HG02973 (cell line): Measurements from ENCODE around the gene ADAMTS13.

ENCODE experiments used
- ATAC-seq: cut with Tn5 transposase; IDR thresholded peaks from one replicate; pipeline ENCODE4 v1.9.1; 2021; ENCODE audit warnings: moderate library complexity; ENCODE audit not compliant: unreplicated experiment

The ADAMTS13 gene

GRCh38 chr9:133488686-133489252 lies 66.6 kb downstream of the ADAMTS13 start:
- no peak for ATAC-seq

- no peak for ATAC-seq
Observed at GRCh38 chr9:133489253-133490190, 67.4 kb downstream of the ADAMTS13 start.

GRCh38 chr9:133490201-133490681 lies 68.1 kb downstream of the ADAMTS13 start:
- ATAC-seq = no peak

DNA sequence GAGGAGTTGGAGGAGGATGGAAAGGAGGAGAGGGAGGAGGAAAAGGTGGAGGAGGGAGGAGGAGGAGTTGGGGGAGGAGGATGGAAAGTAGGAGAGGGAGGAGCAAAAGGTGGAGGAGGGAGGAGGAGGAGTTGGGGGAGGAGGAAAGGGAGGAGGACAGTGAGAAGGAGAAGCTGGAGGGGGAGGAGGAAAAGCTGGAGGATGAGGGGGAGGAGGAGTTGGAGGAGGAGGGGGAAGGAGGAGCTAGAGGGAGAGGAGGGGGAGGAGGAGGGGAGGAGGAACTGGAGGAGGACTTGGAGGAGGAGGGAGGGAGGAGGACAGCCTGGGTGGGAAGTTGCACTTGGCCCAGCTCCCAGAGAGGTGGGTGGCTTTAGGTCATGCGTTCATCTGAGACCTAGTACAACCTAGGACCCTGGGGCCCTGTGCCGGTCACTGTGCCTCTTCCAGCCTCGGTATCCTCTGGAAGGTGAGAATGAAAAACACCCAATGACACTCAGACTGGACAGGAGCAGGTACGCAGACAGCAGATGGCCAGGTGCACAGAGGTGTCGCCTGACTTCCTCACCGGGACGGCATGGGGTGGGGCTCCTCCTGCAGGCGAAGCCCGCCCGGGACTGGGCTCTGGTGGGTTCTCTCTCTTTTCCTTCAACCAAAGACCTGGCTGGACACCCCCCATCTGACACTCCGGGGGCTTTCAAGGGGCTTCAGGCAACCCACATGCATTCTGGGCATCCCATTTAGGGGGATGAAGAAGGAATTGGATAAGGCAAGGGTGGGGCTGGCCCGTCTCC lies 68.9 kb downstream of the ADAMTS13 start:
- ATAC-seq = no peak

- ATAC-seq = no peak
Observed at GRCh38 chr9:133491656-133491925, 69.4 kb downstream of the ADAMTS13 start.

GRCh38 chr9:133492061-133493021 lies 70.2 kb downstream of the ADAMTS13 start:
- no peak for ATAC-seq

DNA sequence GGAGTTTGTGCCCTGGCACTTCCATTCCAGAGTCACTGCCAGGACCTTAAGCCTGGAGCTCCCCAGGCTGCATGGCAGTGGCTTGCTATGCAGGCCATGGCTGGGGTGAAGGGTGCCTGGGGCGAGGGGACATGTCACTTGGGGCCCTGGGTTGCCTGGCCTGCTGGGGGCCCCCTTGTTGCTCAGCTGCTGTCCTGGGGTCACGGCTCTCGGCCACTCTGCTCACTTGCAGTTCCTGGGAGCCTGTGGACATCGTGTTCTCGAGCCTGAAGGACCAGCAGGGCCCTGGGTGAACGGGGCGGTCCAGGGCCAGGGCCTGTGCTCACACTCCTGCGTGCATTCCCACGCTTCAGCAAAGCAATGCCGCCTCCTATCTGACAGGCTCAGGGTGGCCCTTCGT lies 71.3 kb downstream of the ADAMTS13 start:
- ATAC-seq = no peak

GRCh38 chr9:133493845-133494540 lies 71.8 kb downstream of the ADAMTS13 start:
- no peak for ATAC-seq

- ATAC-seq = no peak
Observed at GRCh38 chr9:133494636-133495326, 72.6 kb downstream of the ADAMTS13 start.

DNA sequence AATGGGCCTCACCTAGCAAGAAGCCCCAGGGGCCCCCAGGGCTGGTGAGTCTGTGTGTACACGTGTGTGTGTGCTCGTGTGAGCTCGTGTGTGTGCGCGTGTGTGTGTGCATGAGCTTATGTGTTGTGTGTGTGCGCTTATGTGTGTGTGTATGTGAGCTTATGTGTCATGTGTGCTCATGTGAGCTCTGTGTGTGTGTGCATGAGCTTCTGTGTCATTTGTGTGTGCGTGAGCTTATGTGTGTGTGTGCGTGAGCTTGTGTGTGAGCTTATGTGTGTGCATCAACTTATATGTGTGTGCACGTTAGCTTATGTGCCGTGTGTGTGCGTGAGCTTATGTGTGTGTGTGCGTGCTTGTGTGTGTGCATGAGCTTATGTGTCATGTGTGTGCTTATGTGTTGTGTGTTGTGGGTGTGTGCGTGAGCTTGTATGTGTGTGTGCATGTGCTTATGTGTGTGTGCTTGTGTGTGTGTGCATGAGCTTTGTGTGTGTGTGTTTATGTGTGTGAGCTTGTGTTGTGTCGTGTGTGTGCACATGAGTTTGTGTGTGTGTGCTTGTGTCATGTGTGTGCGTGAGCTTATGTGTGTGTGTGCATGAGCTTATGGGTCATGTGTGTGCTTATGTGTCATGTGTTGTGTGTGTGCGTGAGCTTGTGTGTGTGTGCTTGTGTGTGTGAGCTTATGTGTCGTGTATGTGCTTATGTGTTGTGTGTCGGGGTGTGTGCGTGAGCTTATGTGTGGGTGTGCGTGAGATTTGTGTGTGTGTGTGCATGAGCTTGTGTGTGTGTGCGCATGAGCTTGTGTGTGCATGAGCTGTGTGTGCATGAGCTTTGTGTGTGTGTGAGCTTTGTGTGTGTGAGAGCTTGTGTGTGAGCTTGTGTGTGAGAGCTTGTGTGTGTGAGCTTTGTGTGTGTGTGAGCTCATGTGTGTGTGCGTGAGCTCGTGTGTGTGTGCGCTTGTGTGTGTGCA lies 73.4 kb downstream of the ADAMTS13 start:
- ATAC-seq = no peak

- ATAC-seq = no peak
Observed at GRCh38 chr9:133496861-133497842, 75.0 kb downstream of the ADAMTS13 start.

DNA sequence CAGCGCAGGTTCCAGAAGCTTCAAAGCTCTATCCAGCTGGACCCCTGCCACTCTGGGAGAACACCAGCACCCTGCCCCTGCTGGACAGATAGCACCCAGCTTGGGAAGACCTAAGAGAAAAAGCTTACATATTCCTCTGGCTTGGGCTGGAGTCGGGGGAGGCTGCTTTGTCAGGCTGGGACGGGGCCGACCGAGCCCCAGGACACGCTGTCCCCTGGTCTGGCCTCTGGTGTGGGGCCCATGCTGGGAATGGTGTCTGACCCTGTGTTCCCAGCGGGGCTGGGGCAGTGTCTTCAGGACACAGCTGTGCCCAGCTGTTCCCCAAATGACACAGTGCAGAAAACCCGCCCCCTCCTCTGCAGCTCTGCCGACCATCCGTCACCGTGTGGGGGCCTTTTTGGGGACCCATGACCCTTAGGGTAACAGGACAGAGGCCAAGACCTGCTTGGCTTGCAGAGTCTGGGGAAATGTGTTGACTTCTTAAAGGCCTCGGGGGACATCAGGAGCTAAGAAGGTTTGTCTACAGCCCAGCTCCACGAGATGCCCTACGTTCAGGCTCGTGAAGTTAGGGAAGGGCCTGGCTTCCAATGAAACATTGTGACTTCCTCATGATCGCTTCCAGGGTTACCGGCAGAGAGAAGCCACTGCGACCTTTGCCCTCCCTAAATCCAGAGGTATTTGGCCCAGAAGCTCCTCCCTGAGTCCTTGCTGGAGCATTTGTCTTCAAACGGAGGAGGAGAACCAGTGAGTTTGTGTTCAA lies 77.1 kb downstream of the ADAMTS13 start:
- no peak for ATAC-seq

- no peak for ATAC-seq
Observed at GRCh38 chr9:133499892-133500270, 77.7 kb downstream of the ADAMTS13 start.

DNA sequence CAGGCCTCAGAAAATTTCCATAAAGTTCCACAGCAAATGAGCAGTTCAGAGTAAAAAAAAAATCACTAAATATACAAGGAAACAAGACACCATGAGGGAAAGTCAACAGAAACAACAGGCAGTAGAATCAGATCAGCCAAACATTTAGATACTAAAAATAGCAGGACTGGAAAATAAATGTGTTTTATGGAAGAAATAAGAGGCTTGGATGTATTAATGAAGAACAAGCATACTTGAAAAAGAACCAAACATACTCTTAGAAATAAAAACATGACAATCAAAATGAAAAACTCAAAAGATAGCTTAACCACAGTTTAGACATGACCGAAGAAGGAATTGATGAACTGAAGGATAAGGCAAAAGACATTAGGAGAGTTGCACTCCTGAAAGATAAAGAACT lies 79.9 kb downstream of the ADAMTS13 start:
- no peak for ATAC-seq

GRCh38 chr9:133505186-133505830 lies 83.1 kb downstream of the ADAMTS13 start:
- no peak for ATAC-seq
